Aorta (tissue), 5 donors: ENCODE measurements around the gene SCLY. TPM values are rescaled to one million over a fixed set of nuclear protein-coding genes. Genes with fewer than 3 reads are reported as not detected.
A peak's percentile ranks its signal among the peaks of the same experiment; 100 is the strongest.

Experiments
- ATAC-seq: fragments of 200-7000 bp; cut with Tn5 transposase; one replicate; pipeline ENCODE4 v1.9.1; 2022; ENCODE audit warnings: moderate library complexity; ENCODE audit not compliant: low FRiP score
- DNase-seq, 2 donors: peaks; one replicate each; pipeline ENCODE4 v3.0.0-alpha.2; 2020
- H3K27ac ChIP-seq, 2 donors: one replicate each; pipeline ENCODE4 v1.5.1; 2013; ENCODE audit warnings: low read length in 2 of 2, mild to moderate bottlenecking in 2 of 2, moderate library complexity in 2 of 2, control low read depth in 1 of 2, inconsistent platforms in 1 of 2, low read depth in 1 of 2
- H3K27me3 ChIP-seq, 2 donors: one replicate each; pipeline ENCODE4 v1.6.1; 2013; ENCODE audit warnings: control low read depth in 1 of 2, low read length in 1 of 2, mild to moderate bottlenecking in 1 of 2, moderate library complexity in 1 of 2; ENCODE audit not compliant: insufficient read depth in 2 of 2, control insufficient read depth in 1 of 2
- H3K36me3 ChIP-seq, 2 donors: one replicate each; pipeline ENCODE4 v1.6.1; 2013; ENCODE audit warnings: control low read depth in 1 of 2, low read length in 1 of 2, mild to moderate bottlenecking in 1 of 2; ENCODE audit not compliant: insufficient read depth in 2 of 2, control insufficient read depth in 1 of 2
- H3K4me1 ChIP-seq, 2 donors: one replicate each; pipeline ENCODE4 v1.6.1; 2013; ENCODE audit warnings: low read length in 2 of 2, control low read depth in 1 of 2, mild to moderate bottlenecking in 1 of 2, moderate library complexity in 1 of 2; ENCODE audit not compliant: insufficient read depth in 2 of 2, control insufficient read depth in 1 of 2
- H3K4me3 ChIP-seq, 2 donors: one replicate each; pipeline ENCODE4 v1.5.1; 2013; ENCODE audit warnings: low read length in 2 of 2, control low read depth in 1 of 2, mild to moderate bottlenecking in 1 of 2
- H3K9me3 ChIP-seq: one replicate; pipeline ENCODE4 v1.6.1; 2013; ENCODE audit warnings: mild to moderate bottlenecking, low read length; ENCODE audit not compliant: control insufficient read depth
- WGBS, 2 donors: extraction: QIAGEN DNeasy Blood & Tissue Kit; methylation state at CpG; one replicate each; pipeline ENCODE4 v1.1.7; 2013; 5-methylcytosine and 5-hydroxymethylcytosine counted together
- intact Hi-C, 2 donors: fragments of 100-400 bp; cut with DNase I; formaldehyde crosslinking; loops; one replicate each; pipeline versions ENCODE4 v1.14.2 to v1.15.0; 2022
- polyA plus RNA-seq, 2 donors: library from polyadenylated mRNA; stranded (reverse); fragments of 200-250 nt; gene quantifications; one replicate each; pipeline ENCODE4 v1.2.3, GENCODE V29; 2013
- total RNA-seq, 2 donors: library from RNA; stranded (reverse); fragmentation: NEBNext Ultra II Directional; extraction: Animal tissue kit (Norgen Biotek cat#: 25700); gene quantifications; one replicate each; pipeline ENCODE4 v1.2.1, GENCODE V29; 2021
- donor health status: healthy with polysubstance abuse.
- donor health status: Bipolar disorder and iron deficiency.
- donor health status: DM: no; HTN: no; CAD: no.
- donor health status: DM: no; HTN: no; CAD: no.
- donor health status: DM: yes; HTN: yes; CAD: no.

SCLY gene
- total and polyA plus RNA-seq, 4 donors = 6.3 to 15.4 (median 12.6) TPM

DNA sequence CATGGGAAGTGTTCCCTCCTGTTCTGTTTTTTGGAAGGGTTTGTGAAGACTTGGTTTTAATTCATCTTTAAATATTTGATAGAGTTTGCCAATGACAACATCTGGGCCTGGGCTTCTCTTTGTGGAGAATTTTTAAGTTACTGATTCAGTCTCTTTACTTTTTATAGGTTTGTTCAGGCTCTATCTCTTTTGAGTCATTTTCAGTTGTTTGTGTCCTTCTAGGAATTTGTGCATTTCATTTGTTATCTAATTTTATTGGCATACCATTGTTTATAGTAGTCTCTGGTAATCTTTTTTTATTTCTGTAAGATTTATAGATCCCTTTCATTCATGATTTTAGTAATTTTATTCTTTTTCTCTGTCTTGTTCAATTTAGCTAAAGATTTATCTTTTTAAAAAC, 14.6 kb downstream of the SCLY start:
- Histone ChIP-seq H3K27me3 (no peaks in the 10 kb centered on the region), H3K27ac (no peak overlapping the region), H3K9me3 (no peaks in the 10 kb centered on the region), H3K36me3 (peaks cover 0 to 4% of the 10 kb centered on the region in 2 donors), H3K4me3 (no peak overlapping the region), H3K4me1 (no peaks in the 10 kb centered on the region)
- ATAC-seq (no peak), DNase-seq (no peak)
- intact Hi-C loops = no loop called here

DNA sequence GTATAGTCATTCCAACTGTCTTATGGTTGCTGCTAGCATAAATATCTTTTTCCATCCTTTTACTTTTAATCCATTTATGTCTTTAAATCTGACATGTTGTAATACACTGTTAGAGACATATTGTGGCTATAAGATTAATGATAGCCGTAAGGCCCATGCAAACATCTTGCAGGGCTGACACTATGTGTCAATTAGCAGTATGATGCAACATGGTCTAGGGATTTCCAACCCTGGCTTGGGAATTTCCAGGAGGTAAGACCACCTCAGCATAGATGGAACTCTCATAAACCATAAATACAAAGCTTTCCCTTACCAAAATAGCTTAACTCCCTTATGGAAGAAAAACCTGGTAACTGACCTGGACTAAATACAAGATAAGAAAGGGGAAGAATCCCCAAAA, 16.5 kb downstream of the SCLY start:
- 97 to 98% methylated on average over 1 of the region's 1 CpG for WGBS, 2 donors
- H3K9me3 ChIP-seq = no peaks in the 10 kb centered on the region
- H3K27me3 ChIP-seq = no peaks in the 10 kb centered on the region
- DNase-seq = no peak
- H3K4me1 ChIP-seq = no peaks in the 10 kb centered on the region
- intact Hi-C loops = no loop called here
- no peak overlapping the region for H3K27ac ChIP-seq
- no peak for ATAC-seq
- peaks cover 1 to 4% of the 10 kb centered on the region in 2 donors for H3K36me3 ChIP-seq
- no peak overlapping the region for H3K4me3 ChIP-seq

DNA sequence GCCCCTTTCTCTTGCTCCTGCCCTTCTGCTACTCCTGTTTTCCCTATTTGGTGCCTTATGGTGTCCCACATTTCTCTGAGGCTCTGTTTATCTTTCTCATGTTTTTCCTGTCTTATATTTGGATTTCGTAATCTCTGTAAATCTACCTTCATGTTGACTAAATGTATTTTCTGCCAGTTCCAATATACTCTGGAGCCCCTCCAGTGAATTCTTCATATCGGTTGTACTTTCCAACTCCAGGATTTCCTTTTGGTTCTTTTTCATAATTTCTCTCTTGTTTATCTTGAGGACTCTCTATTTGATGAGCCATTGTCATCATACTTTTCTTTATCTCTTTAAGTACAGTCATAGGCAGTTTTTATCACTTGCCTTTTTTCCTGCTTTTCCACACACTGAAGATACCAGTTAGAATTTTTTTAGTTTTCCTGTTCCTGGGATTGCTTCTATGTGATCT, 19.1 kb downstream of the SCLY start:
- 81 to 95% methylated on average over 2 of the region's 2 CpGs for WGBS, 2 donors
- no peak overlapping the region for H3K4me3 ChIP-seq
- no peaks in the 10 kb centered on the region for H3K4me1 ChIP-seq
- ATAC-seq (no peak), DNase-seq (no peak)
- no peaks in the 10 kb centered on the region for H3K9me3 ChIP-seq
- intact Hi-C loops = loop anchor here in 1 of 2 donors (2.0 kb wide), 1 partner anchor 37 kb away; no protein-coding TSS in a partner anchor
- peaks cover 3 to 4% of the 10 kb centered on the region in 2 donors for H3K36me3 ChIP-seq
- H3K27me3 ChIP-seq = no peaks in the 10 kb centered on the region
- no peak overlapping the region for H3K27ac ChIP-seq

DNA sequence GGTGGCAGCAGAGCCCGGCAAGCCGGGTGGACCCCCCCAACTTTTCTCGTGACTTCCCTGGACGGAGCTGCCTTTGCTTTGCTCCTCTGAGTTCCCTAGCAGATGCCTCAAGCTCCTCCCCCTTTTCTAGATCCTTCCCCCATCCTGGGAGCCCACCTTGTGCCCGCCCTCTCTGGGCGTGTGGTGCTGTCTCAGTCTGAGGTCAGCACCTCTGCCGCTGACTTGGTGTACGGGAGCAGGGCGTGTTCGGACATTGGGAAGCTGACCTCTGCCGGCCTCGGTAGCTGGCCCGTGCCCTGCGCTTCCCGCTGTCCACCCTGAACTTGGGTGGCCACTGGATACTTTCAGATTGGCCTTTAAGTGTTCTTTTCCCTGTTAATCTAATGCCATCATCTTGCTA, 19.7 kb downstream of the SCLY start:
- Histone ChIP-seq H3K4me3 (no peak overlapping the region), H3K36me3 (peaks cover 3 to 4% of the 10 kb centered on the region in 2 donors), H3K27me3 (no peaks in the 10 kb centered on the region), H3K4me1 (no peaks in the 10 kb centered on the region), H3K27ac (no peak overlapping the region), H3K9me3 (no peaks in the 10 kb centered on the region)
- ATAC-seq (no peak), DNase-seq (no peak)
- intact Hi-C loops = loop anchor here in 1 of 2 donors (2.0 kb wide), 1 partner anchor 36 kb away; no protein-coding TSS in a partner anchor
- 97 to 98% methylated on average over 15 of the region's 15 CpGs for WGBS, 2 donors

DNA sequence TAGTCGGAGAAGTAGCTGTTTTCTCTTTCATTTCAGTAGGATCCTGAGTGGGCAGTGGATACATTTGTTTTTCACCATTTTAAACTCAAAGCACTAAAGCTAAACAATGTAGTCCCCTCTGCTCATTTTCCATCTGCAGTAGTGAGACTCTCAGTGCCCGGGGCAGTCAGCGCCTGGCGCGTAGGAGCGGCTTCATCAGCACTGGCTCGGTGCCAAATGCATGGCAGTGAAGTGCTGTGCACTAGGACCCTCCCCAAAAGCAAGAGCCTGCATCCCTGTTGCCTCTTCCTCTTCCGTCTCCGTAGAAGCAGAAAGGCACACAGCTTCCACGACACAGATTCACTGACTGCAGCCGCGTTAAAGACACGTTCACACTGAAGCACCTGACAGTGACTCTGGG, 20.3 kb downstream of the SCLY start:
- Histone ChIP-seq H3K9me3 (no peaks in the 10 kb centered on the region), H3K4me1 (no peaks in the 10 kb centered on the region), H3K27ac (no peak overlapping the region), H3K27me3 (no peaks in the 10 kb centered on the region), H3K36me3 (peaks cover 3 to 4% of the 10 kb centered on the region in 2 donors), H3K4me3 (no peak overlapping the region)
- ATAC-seq (no peak), DNase-seq (no peak)
- intact Hi-C loops = loop anchor here in 1 of 2 donors (2.0 kb wide), 1 partner anchor 36 kb away; no protein-coding TSS in a partner anchor
- WGBS, 2 donors = 91 to 93% methylated on average over 13 of the region's 13 CpGs

DNA sequence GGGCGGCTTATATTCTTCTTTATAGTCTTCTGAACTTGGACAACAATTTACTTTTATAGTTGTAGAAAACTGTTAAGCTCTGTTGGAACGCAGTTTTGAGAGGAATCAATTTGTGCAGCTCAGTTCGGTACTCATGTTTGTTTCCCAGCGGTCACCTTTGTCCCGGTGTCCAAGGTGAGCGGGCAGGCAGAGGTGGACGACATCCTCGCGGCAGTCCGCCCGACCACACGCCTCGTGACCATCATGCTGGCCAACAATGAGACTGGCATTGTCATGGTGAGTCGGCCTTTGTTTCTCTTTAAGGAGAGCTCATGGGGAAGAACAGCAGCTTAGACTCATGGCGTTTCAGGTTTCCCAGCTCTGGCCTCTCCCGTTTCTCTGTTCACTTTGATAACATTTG, 20.8 kb downstream of the SCLY start:
- H3K36me3 ChIP-seq = peaks cover 3 to 4% of the 10 kb centered on the region in 2 donors
- 95 to 96% methylated on average over 16 of the region's 16 CpGs for WGBS, 2 donors
- ATAC-seq = no peak
- H3K27ac ChIP-seq = no peak overlapping the region
- intact Hi-C loops = loop anchor here in 1 of 2 donors (2.0 kb wide), 1 partner anchor 35 kb away; no protein-coding TSS in a partner anchor
- H3K4me1 ChIP-seq = no peaks in the 10 kb centered on the region
- DNase-seq = no peak
- H3K27me3 ChIP-seq = no peaks in the 10 kb centered on the region
- no peak overlapping the region for H3K4me3 ChIP-seq
- no peaks in the 10 kb centered on the region for H3K9me3 ChIP-seq

DNA sequence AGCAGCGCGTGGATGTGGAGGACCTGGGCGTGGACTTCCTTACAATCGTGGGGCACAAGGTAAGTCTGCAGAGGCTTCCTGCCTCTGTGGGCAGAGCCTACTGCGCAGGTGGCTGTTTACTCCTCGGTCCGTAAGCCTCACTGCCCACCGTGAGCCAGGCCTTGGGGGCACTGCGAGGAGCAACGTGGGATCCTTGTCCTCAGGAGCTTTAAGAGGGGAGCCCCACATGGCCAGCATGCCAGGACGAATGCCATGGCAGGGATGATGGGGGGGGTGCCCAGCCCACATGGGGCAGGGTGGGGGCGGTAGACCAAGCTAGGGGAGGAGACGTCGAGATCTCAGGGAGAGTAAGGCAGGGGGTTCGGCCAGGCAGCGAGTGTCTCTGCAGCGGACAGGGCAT, 21.4 kb downstream of the SCLY start:
- no peaks in the 10 kb centered on the region for H3K27me3 ChIP-seq
- DNase-seq = no peak
- H3K4me1 ChIP-seq = no peaks in the 10 kb centered on the region
- H3K9me3 ChIP-seq = no peaks in the 10 kb centered on the region
- intact Hi-C loops = no loop called here
- no peak overlapping the region for H3K27ac ChIP-seq
- peaks cover 3 to 4% of the 10 kb centered on the region in 2 donors for H3K36me3 ChIP-seq
- peak; percentile 7 for ATAC-seq
- H3K4me3 ChIP-seq = no peak overlapping the region
- WGBS, 2 donors = 93% methylated on average over 17 of the region's 17 CpGs

DNA sequence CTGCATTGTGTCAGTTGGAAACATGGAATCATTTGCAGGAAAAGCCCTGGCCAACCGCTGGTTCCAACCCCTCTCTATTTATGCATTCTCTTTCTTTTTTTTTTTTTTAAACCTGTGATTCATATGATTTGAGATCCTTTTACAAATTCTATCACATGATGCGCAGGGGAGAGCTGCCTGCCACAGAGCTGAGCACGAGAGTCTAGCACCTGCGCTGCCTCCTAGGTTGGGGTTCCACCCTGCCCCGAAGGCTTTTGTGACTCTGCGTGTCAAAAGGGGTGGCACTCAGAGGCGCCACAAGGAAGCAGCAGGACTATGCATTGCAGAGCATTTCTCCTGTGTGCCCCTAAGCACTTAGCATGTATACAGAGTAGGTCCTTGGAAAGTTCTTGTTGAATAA, 22.0 kb downstream of the SCLY start:
- no peaks in the 10 kb centered on the region for H3K27me3 ChIP-seq
- ATAC-seq = no peak
- H3K27ac ChIP-seq = no peak overlapping the region
- intact Hi-C loops = no loop called here
- DNase-seq = no peak
- no peaks in the 10 kb centered on the region for H3K9me3 ChIP-seq
- H3K4me3 ChIP-seq = no peak overlapping the region
- H3K4me1 ChIP-seq = no peaks in the 10 kb centered on the region
- H3K36me3 ChIP-seq = peaks cover 0 to 3% of the 10 kb centered on the region in 2 donors
- 88 to 94% methylated on average over 7 of the region's 7 CpGs for WGBS, 2 donors

DNA sequence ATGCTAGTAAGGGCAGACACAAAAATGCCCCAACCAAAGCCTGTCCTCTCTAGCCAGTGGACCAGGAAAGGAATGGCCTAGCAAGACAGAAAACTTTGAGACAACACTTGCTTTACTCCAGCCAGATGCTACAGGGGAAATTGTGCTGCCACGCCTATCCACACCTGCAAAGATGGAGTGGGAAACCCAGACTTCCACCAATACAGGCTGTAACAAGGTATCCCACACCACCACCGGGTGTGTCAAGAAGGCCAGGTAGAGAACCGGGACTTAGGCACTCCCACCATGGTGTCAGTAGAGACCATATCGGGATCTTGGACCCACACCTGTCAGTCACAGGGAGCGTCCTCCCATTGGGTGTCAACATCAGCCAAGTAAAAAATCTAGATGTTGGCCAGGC, 23.1 kb downstream of the SCLY start:
- no peak overlapping the region for H3K4me3 ChIP-seq
- peaks cover 0 to 3% of the 10 kb centered on the region in 2 donors for H3K36me3 ChIP-seq
- 87 to 98% methylated on average over 5 of the region's 5 CpGs for WGBS, 2 donors
- no peak overlapping the region for H3K27ac ChIP-seq
- intact Hi-C loops = no loop called here
- no peaks in the 10 kb centered on the region for H3K4me1 ChIP-seq
- no peak for ATAC-seq
- H3K9me3 ChIP-seq = no peaks in the 10 kb centered on the region
- DNase-seq = no peak
- H3K27me3 ChIP-seq = no peaks in the 10 kb centered on the region
